Measurements from ENCODE around the gene SELENOI.

GRCh38 chr2:26337298-26337697, 8.6 kb upstream of the SELENOI start:
- TF ChIP-seq CTCF (IDR thresholded peaks at IDR 0.05) (no peak), POLR2A (IDR thresholded peaks at IDR 0.05) (no peak), EP300 (IDR thresholded peaks at IDR 0.05) (no peak)
